Measurements from ENCODE around the gene APOL6. TPM values are rescaled to one million over a fixed set of nuclear protein-coding genes. Genes with fewer than 3 reads are reported as not detected.

APOL6 gene
- total RNA-seq, 2 donors from 2014 or later, result 15.3 to 26.5 TPM

DNA sequence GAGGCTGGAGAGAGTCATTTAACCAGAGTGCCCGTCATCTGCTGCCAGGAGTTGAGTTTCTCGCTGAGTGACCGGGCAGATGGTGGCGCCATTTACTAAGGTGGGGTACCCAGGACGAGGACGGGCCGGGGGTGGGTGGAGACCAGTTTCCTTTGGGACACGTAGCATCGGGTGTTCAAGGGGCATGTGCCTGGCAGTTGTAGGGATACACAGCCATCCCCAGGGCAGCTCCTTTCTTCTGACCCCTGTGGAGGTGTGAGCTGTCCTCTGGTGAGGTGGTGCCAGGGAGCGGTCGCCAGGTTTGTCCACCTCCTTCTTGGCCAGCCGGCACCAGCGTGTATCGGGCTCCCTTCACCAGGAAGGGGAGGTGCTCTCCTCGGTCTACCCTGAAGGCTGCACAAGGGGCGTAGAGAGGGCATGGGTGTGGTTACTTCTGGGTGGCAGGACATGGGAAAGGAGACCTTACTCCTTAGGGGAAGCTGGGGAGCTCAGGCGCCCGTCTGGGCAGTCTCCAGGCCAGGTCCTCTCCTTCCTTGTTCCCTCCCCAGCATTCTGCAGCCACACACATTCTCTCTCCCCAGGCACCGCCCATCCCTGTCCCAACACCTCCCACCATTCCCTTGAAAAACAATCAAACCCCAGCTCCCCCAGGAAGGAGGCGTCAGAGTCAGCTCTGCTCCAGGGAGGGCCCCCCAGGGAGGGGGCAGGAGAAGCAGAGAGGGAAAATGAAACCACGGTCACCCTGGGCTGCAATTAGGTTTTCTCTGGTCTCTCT is 20.8 kb upstream of the APOL6 start:
- peak overlapping the region; percentile 48 to 82 for H3K27ac ChIP-seq
- no peaks in the 10 kb centered on the region for H3K27me3 ChIP-seq (replicated peaks; ENCODE audit: insufficient read depth)
- H3K4me1 ChIP-seq (ENCODE audit: control insufficient read depth in 1 of 2, low read depth in 2 of 2), result peaks cover 7 to 37% of the 10 kb centered on the region in 2 donors
- peak overlapping the region; percentile 81 for H3K4me3 ChIP-seq
- TF ChIP-seq, protein P1, sequence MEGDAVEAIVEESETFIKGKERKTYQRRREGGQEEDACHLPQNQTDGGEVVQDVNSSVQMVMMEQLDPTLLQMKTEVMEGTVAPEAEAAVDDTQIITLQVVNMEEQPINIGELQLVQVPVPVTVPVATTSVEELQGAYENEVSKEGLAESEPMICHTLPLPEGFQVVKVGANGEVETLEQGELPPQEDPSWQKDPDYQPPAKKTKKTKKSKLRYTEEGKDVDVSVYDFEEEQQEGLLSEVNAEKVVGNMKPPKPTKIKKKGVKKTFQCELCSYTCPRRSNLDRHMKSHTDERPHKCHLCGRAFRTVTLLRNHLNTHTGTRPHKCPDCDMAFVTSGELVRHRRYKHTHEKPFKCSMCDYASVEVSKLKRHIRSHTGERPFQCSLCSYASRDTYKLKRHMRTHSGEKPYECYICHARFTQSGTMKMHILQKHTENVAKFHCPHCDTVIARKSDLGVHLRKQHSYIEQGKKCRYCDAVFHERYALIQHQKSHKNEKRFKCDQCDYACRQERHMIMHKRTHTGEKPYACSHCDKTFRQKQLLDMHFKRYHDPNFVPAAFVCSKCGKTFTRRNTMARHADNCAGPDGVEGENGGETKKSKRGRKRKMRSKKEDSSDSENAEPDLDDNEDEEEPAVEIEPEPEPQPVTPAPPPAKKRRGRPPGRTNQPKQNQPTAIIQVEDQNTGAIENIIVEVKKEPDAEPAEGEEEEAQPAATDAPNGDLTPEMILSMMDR (IDR thresholded peaks at IDR 0.05), result peak; percentile 43
- H3K36me3 ChIP-seq, result no peaks in the 10 kb centered on the region
- ATAC-seq (ENCODE audit: insufficient number of reproducible peaks, low FRiP score, low read depth) (peak; percentile 47), DNase-seq (ENCODE audit: low spot score) (peak; percentile 63)
- no peaks in the 10 kb centered on the region for H3K9me3 ChIP-seq

DNA sequence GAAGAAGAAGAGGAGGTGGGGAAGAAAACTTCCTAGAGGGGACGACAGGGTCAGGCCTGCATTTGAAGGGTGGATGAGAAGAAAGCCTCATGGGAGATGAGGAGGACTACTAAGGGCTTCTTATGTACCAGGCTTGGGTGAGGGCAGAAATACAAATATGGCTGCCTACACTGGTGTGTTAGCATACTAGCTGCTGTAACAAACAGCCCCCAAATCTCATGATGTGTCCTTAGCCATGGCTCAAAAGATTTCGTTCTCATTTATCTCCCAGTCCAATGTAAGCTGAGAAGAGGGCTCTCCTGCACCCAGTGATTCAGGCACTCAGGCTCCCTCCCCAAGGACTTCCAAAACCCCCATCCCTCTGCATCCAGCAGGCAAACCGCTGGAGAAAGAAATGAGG is 19.5 kb upstream of the APOL6 start:
- Histone ChIP-seq H3K27me3 (replicated peaks; ENCODE audit: insufficient read depth) (no peaks in the 10 kb centered on the region), H3K9me3 (no peaks in the 10 kb centered on the region), H3K36me3 (no peaks in the 10 kb centered on the region), H3K4me1 (ENCODE audit: control insufficient read depth in 1 of 2, low read depth in 2 of 2) (peaks cover 7 to 28% of the 10 kb centered on the region in 2 donors), H3K4me3 (no peak overlapping the region), H3K27ac (peak overlapping the region; percentile 73 to 84)
- TF ChIP-seq, protein P1 (IDR thresholded peaks at IDR 0.05), result no peak
- ATAC-seq (ENCODE audit: insufficient number of reproducible peaks, low FRiP score, low read depth) (no peak), DNase-seq (ENCODE audit: low spot score) (no peak)

DNA sequence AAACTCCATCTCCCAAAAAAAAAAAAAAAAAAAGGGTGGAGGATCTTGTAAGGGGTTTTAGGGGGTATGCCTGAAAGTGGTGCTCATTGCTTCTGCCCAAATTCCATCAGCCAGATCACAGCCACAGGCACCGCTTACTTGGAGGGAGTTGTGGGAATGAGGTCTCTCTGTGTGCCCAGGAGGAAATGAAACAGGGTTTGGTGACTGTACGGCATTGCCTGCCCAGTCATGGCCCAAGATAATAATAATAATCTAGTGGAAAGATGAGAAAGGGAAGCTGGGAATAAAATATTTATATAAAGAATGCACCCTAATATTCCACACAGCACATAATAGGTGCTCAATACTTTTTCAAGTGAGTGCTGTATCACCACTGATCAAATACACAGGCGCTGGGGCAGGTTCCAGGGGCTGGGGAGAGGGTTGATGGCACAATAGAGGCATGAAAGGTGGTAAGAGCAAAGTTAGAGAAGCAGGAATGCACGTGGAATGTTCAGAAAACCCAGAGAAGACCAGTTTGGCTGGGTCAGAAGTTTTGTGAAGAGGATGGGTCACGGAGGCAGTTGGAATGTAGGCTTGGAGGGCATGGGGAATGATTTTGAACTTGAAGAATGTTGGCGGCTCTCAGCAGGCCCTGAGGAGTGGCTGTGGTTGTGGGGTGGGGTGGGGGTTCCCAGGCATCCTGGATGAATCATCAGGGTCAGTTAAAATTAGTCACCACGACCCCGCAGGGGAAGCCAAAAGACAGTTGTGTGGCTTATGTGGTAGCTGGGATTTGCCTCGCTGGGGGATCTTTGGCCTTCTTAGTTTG is 18.6 kb upstream of the APOL6 start:
- H3K9me3 ChIP-seq, result no peaks in the 10 kb centered on the region
- ATAC-seq (ENCODE audit: insufficient number of reproducible peaks, low FRiP score, low read depth), result peak; percentile 38
- TF ChIP-seq, protein P1 (IDR thresholded peaks at IDR 0.05), result no peak
- H3K27me3 ChIP-seq (replicated peaks; ENCODE audit: insufficient read depth), result no peaks in the 10 kb centered on the region
- H3K36me3 ChIP-seq, result no peaks in the 10 kb centered on the region
- peak overlapping the region; percentile 26 for H3K4me3 ChIP-seq
- H3K4me1 ChIP-seq (ENCODE audit: control insufficient read depth in 1 of 2, low read depth in 2 of 2), result peaks cover 7 to 28% of the 10 kb centered on the region in 2 donors
- peak overlapping the region; percentile 73 to 84 for H3K27ac ChIP-seq
- peak; percentile 73 for DNase-seq (ENCODE audit: low spot score)

DNA sequence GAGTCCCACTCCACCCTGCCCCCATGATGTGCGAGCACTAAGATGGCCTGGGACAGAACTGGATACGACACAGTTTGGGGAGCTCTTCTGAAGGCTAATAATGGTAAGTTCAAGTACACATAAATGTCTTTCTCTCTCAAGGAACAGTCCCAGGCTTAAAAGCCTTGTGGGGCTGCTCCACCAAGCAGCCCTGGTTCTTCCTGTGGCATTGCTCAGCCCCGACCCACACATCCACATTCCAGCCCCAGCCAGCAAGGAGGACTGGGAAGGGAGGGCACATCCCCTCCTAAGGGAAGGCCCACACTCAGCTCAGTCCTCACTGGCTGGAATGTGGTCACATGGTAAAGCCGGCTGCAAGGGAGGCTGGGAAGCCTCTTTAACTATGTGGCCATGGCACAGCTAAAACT is 17.9 kb upstream of the APOL6 start:
- no peak for DNase-seq (ENCODE audit: low spot score)
- Histone ChIP-seq H3K27me3 (replicated peaks; ENCODE audit: insufficient read depth) (no peaks in the 10 kb centered on the region), H3K9me3 (no peaks in the 10 kb centered on the region), H3K4me1 (ENCODE audit: control insufficient read depth in 1 of 2, low read depth in 2 of 2) (peaks cover 7 to 28% of the 10 kb centered on the region in 2 donors), H3K4me3 (no peak overlapping the region), H3K27ac (peak overlapping the region; percentile 73 to 84), H3K36me3 (no peaks in the 10 kb centered on the region)
- no peak for ATAC-seq (ENCODE audit: insufficient number of reproducible peaks, low FRiP score, low read depth)
- TF ChIP-seq, protein P1 (IDR thresholded peaks at IDR 0.05), result no peak

DNA sequence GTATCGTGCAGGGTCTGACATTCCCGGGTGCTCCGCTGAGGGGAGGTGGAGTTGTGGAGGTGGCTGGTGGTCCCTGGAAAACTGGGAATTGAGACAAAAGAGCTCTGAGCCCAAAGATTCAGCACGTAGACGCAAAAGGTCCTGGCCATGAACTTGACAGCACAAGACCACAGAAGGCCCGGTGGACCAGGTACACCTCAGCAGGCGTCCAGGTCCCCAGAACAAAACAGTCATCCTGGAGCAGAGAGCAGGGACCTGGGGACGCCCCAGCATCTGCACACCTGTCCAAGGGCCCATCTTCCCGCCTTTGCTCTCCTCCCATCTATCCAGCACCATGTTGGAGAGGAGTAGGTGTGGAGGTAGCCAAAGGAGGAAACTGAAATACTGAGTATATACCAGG is 17.4 kb upstream of the APOL6 start:
- Histone ChIP-seq H3K27me3 (replicated peaks; ENCODE audit: insufficient read depth) (no peaks in the 10 kb centered on the region), H3K36me3 (no peaks in the 10 kb centered on the region), H3K27ac (no peak overlapping the region), H3K4me3 (no peak overlapping the region), H3K4me1 (ENCODE audit: control insufficient read depth in 1 of 2, low read depth in 2 of 2) (peaks cover 7 to 28% of the 10 kb centered on the region in 2 donors), H3K9me3 (no peaks in the 10 kb centered on the region)
- TF ChIP-seq, protein P1 (IDR thresholded peaks at IDR 0.05), result no peak
- ATAC-seq (ENCODE audit: insufficient number of reproducible peaks, low FRiP score, low read depth) (no peak), DNase-seq (ENCODE audit: low spot score) (no peak)
